Neural cell (in vitro differentiated cells): ENCODE data around the gene DSCAML1. TPM values are rescaled to one million over a fixed set of nuclear protein-coding genes. Genes with fewer than 3 reads are reported as not detected.

Experiments used
- H2AFZ ChIP-seq: fragments of 200-600, 300-800 bp; sonication (generic), shearing (Covaris generic); 2 replicates; pipeline ENCODE4 v1.6.0; 2014; ENCODE audit warnings: low read depth, mild to moderate bottlenecking, antibody characterized with exemption, low read length, moderate library complexity
- H3F3A ChIP-seq: fragments of 200-600 bp; shearing (Covaris generic); 2 replicates; pipeline ENCODE4 v1.6.1; 2016; ENCODE audit warnings: mild to moderate bottlenecking, moderate library complexity, mixed read lengths, antibody characterized with exemption, low read length; ENCODE audit not compliant: insufficient read depth, poor library complexity, severe bottlenecking
- H3K27ac ChIP-seq: fragments of 200-600, 300-800 bp; sonication (generic), shearing (Covaris generic); 2 replicates; pipeline ENCODE4 v1.5.1; 2014; ENCODE audit warnings: mild to moderate bottlenecking, low read length, moderate library complexity
- H3K27me3 ChIP-seq: fragments of 300-800, 200-600 bp; sonication (generic), shearing (Covaris generic); 2 replicates; pipeline ENCODE4 v1.6.0; 2014; ENCODE audit warnings: mild to moderate bottlenecking, low read depth, low read length, moderate library complexity; ENCODE audit not compliant: insufficient read depth
- H3K36me3 ChIP-seq: fragments of 300-800, 200-600 bp; sonication (generic), shearing (Covaris generic); 2 replicates; pipeline ENCODE4 v1.5.1; 2014; ENCODE audit warnings: mild to moderate bottlenecking, antibody characterized with exemption, low read length, moderate library complexity; ENCODE audit not compliant: insufficient read depth
- H3K4me2 ChIP-seq: fragments of 300-800, 200-600 bp; sonication (generic), shearing (Covaris generic); 2 replicates; pipeline ENCODE4 v1.6.0; 2014; ENCODE audit warnings: mild to moderate bottlenecking, low read length
- H3K4me3 ChIP-seq: fragments of 300-800, 200-600 bp; sonication (generic), shearing (Covaris generic); 2 replicates; pipeline ENCODE4 v1.5.1; 2014; ENCODE audit warnings: mild to moderate bottlenecking, low read length, moderate library complexity
- H3K79me2 ChIP-seq: fragments of 200-600 bp; shearing (Covaris generic); replicated peaks from 2 replicates; pipeline ENCODE4 v1.6.0; 2014; ENCODE audit warnings: mild to moderate bottlenecking, low read length, moderate library complexity; ENCODE audit not compliant: insufficient read depth
- H3K9ac ChIP-seq: fragments of 300-800, 200-600 bp; sonication (generic), shearing (Covaris generic); 2 replicates; pipeline ENCODE4 v1.6.1; 2016; ENCODE audit warnings: mild to moderate bottlenecking, low read length, mixed read lengths
- H3K9me2 ChIP-seq: fragments of 200-600 bp; shearing (Covaris generic); 2 replicates; pipeline ENCODE4 v1.6.1; 2016; ENCODE audit warnings: mild to moderate bottlenecking, low read length, mixed read lengths; ENCODE audit not compliant: insufficient read depth
- H3K9me3 ChIP-seq: fragments of 200-600, 300-800 bp; sonication (generic), shearing (Covaris generic); 2 replicates; pipeline ENCODE4 v1.6.1; 2016; ENCODE audit warnings: mild to moderate bottlenecking, mixed run types, low read length, moderate library complexity, mixed read lengths
- H4K20me1 ChIP-seq: fragments of 200-600 bp; shearing (Covaris generic); 2 replicates; pipeline ENCODE4 v1.6.1; 2016; ENCODE audit warnings: mild to moderate bottlenecking, mixed run types; ENCODE audit not compliant: insufficient read depth
- EP300 ChIP-seq: fragments of 450-650 bp; conservative IDR thresholded peaks from 2 replicates; pipeline ENCODE4 v1.6.1; 2014; ENCODE audit warnings: antibody characterized with exemption, mild to moderate bottlenecking, moderate library complexity; ENCODE audit not compliant: poor library complexity, severe bottlenecking
- EZH2 ChIP-seq: fragments of 200-600, 300-800 bp; shearing (Covaris generic), sonication (generic); IDR thresholded peaks from 2 replicates; pipeline ENCODE4 v1.6.1; 2014; ENCODE audit warnings: antibody characterized with exemption, low read length, borderline replicate concordance, mild to moderate bottlenecking; ENCODE audit not compliant: insufficient read depth, poor library complexity, severe bottlenecking
- MXI1 ChIP-seq: fragments of 450-650 bp; conservative IDR thresholded peaks from 2 replicates; pipeline ENCODE4 v1.6.1; 2014; ENCODE audit warnings: antibody characterized with exemption, mild to moderate bottlenecking; ENCODE audit not compliant: poor library complexity, severe bottlenecking
- RAD21 ChIP-seq: fragments of 450-650 bp; conservative IDR thresholded peaks from 2 replicates; pipeline ENCODE4 v1.6.1; 2014; ENCODE audit warnings: antibody characterized with exemption, mild to moderate bottlenecking, moderate library complexity
- SMC3 ChIP-seq: fragments of 450-650 bp; conservative IDR thresholded peaks from 2 replicates; pipeline ENCODE4 v1.6.1; 2014; ENCODE audit warnings: antibody characterized with exemption, mild to moderate bottlenecking, moderate library complexity; ENCODE audit not compliant: poor library complexity
- TAF1 ChIP-seq: IDR thresholded peaks from 2 replicates; pipeline ENCODE4 v1.6.1; 2012; ENCODE audit warnings: low read depth
- polyA plus RNA-seq: library from polyadenylated mRNA; depleted of rRNA; stranded (reverse); fragments of >200 nt; gene quantifications from 2 replicates; pipeline ENCODE4 v1.2.3, GENCODE V29; 2014
- TF ChIP-seq, protein P1 (sequence below): fragments of 450-650 bp; IDR thresholded peaks from 2 replicates; pipeline ENCODE4 v1.5.1; 2014; ENCODE audit warnings: antibody characterized with exemption, mild to moderate bottlenecking, moderate library complexity; ENCODE audit not compliant: poor library complexity, severe bottlenecking

The DSCAML1 gene
- polyA plus RNA-seq, 1 donor from 2014 or later = 1.3 TPM

DNA sequence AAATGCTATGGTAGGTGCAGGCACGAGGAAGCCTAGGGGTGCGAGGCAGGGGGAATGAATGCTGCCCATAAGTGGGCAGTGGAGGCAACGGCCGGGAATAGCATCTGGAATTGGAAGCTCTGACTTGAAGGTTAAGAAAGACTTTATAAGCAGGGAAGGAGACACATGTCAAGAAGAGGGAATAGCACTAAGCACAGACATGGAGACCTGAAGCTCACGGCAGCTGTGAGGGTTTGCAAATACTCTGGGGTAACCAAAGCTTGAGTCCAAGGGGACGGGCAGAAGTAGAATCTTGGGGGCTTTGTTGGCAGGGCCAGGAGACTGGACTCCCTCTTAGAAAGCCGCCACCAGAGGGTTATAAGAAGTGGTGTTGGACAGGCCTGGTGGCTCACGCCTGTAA is 356.8 kb downstream of the DSCAML1 start:
- Histone ChIP-seq H3F3A (no peaks in the 10 kb centered on the region), H3K36me3 (no peaks in the 10 kb centered on the region), H3K9ac (no peak overlapping the region), H3K79me2 (no peaks in the 10 kb centered on the region), H3K4me3 (no peak overlapping the region), H3K9me3 (no peaks in the 10 kb centered on the region), H3K9me2 (no peaks in the 10 kb centered on the region), H4K20me1 (no peaks in the 10 kb centered on the region), H3K27me3 (no peaks in the 10 kb centered on the region), H2AFZ (no peak overlapping the region), H3K27ac (no peak overlapping the region), H3K4me2 (no peak overlapping the region)
- TF ChIP-seq, protein P1, sequence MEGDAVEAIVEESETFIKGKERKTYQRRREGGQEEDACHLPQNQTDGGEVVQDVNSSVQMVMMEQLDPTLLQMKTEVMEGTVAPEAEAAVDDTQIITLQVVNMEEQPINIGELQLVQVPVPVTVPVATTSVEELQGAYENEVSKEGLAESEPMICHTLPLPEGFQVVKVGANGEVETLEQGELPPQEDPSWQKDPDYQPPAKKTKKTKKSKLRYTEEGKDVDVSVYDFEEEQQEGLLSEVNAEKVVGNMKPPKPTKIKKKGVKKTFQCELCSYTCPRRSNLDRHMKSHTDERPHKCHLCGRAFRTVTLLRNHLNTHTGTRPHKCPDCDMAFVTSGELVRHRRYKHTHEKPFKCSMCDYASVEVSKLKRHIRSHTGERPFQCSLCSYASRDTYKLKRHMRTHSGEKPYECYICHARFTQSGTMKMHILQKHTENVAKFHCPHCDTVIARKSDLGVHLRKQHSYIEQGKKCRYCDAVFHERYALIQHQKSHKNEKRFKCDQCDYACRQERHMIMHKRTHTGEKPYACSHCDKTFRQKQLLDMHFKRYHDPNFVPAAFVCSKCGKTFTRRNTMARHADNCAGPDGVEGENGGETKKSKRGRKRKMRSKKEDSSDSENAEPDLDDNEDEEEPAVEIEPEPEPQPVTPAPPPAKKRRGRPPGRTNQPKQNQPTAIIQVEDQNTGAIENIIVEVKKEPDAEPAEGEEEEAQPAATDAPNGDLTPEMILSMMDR = no peak
- TF ChIP-seq RAD21 = no peak

DNA sequence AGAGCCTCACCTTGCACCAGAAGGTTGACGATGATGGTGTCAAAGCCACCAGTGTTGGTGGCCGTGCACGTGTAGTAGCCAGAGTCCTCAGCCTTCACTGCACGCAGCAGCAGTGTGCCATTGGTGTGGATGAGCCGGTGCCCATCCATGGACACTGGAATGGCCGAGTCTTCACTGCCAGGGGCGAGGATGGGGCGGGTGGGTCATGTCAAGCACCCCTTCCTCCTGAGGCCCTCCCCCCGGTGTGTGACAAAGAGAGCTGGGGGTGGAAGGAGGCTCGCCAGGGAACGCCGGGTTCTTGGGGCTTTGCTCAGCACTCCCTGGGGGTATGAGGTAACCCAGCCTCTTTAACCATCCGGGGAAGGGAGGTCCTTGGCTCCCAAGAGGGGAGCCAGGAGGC is 357.8 kb downstream of the DSCAML1 start:
- H3K36me3 ChIP-seq = no peaks in the 10 kb centered on the region
- no peaks in the 10 kb centered on the region for H3K9me3 ChIP-seq
- no peak overlapping the region for H3K27ac ChIP-seq
- H3K27me3 ChIP-seq = no peaks in the 10 kb centered on the region
- no peaks in the 10 kb centered on the region for H4K20me1 ChIP-seq
- H3K79me2 ChIP-seq = no peaks in the 10 kb centered on the region
- no peak overlapping the region for H3K4me3 ChIP-seq
- no peak overlapping the region for H2AFZ ChIP-seq
- no peak overlapping the region for H3K9ac ChIP-seq
- H3K9me2 ChIP-seq = no peaks in the 10 kb centered on the region
- H3K4me2 ChIP-seq = no peak overlapping the region
- TF ChIP-seq, protein P1 = no peak
- TF ChIP-seq RAD21 = no peak
- no peak for TF ChIP-seq SMC3
- TF ChIP-seq EP300 = no peak
- no peak for TF ChIP-seq MXI1
- no peak for TF ChIP-seq TAF1
- no peak for TF ChIP-seq EZH2
- no peaks in the 10 kb centered on the region for H3F3A ChIP-seq

DNA sequence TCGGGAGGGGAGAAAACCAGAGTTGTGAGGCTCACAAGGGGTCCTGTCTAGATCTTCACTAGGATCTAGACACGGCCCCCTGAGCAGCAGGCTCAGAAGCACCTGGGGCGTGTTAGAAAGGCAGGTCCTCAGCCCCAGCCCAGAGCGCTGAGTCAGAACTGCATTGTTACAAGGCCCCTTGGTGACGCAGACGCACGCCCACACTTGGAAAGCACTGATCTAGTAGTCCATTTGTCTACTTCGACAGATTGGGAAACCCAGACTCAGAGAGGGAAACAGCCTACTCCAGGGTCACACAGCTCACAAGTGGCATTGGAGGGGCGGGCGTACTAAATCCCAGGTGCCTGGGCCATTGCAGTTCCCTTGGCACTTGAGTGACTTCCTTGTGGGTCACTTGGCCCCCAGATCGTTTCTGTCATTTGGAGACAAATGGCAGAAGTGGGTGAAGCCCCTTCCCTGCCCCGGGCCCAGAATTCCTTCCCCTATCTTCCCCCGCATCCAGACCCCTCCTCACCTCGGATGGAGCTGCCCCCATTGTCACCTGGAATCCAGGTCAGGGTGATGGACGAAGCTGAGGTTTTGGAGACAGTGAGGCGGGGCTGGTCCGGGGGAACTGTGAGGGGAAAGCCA is 358.5 kb downstream of the DSCAML1 start:
- Histone ChIP-seq H3K9ac (no peak overlapping the region), H3K9me2 (no peaks in the 10 kb centered on the region), H3K27ac (no peak overlapping the region), H3K79me2 (no peaks in the 10 kb centered on the region), H4K20me1 (no peaks in the 10 kb centered on the region), H3K4me3 (no peak overlapping the region), H2AFZ (no peak overlapping the region), H3K9me3 (no peaks in the 10 kb centered on the region), H3K4me2 (no peak overlapping the region), H3K27me3 (no peaks in the 10 kb centered on the region), H3K36me3 (no peaks in the 10 kb centered on the region), H3F3A (no peaks in the 10 kb centered on the region)
- TF ChIP-seq TAF1 = no peak
